Natural killer cell treated with Interleukin-12 subunit alpha and Interleukin-12 subunit beta and Interleukin-15 and Interleukin-18, amount 100 ng/mL, for 72 hours (primary cell): ENCODE data around the gene TSPYL1. TPM values are rescaled to one million over a fixed set of nuclear protein-coding genes. Genes with fewer than 3 reads are reported as not detected.

Experiments
- ATAC-seq, 2 donors: fragments of 150-1000 bp; cut with Tn5 transposase in 1 of 2; sonication (Bioruptor Pico), chemical (Tn5 transposase) in 1 of 2; 2 replicates each; pipeline ENCODE4 v1.10.0; 2021
- DNase-seq: peaks from one replicate; pipeline ENCODE4 v3.0.0; 2022; ENCODE audit warnings: low spot score
- H3K27ac Mint-ChIP-seq, 2 donors: 1 replicate in 1 of 2; 2 replicates in 1 of 2; pipeline ENCODE4 v1.8.0; 2022; ENCODE audit warnings: mixed read lengths in 2 of 2, mild to moderate bottlenecking in 1 of 2, moderate library complexity in 1 of 2
- H3K27me3 Mint-ChIP-seq, 2 donors: 1 replicate in 1 of 2; 2 replicates in 1 of 2; pipeline ENCODE4 v1.8.0; 2022; ENCODE audit warnings: mixed read lengths in 2 of 2
- H3K36me3 Mint-ChIP-seq: one replicate; pipeline ENCODE4 v1.8.0; 2022; ENCODE audit warnings: mixed read lengths
- H3K4me1 Mint-ChIP-seq, 2 donors: 1 replicate in 1 of 2; 2 replicates in 1 of 2; pipeline ENCODE4 v1.8.0; 2022; ENCODE audit warnings: low read depth in 2 of 2, mixed read lengths in 2 of 2, mild to moderate bottlenecking in 1 of 2
- H3K4me3 Mint-ChIP-seq: one replicate; pipeline ENCODE4 v1.8.0; 2022; ENCODE audit warnings: mixed read lengths
- H3K9me3 Mint-ChIP-seq: 2 replicates; pipeline ENCODE4 v1.8.0; 2022; ENCODE audit warnings: mixed read lengths
- total RNA-seq, 2 donors: library from RNA; stranded (reverse); gene quantifications; one replicate each; pipeline ENCODE4 v1.2.3, GENCODE V29; 2022

The TSPYL1 gene
- total RNA-seq, 2 donors from 2014 or later, result 40.4 to 50.9 TPM

DNA sequence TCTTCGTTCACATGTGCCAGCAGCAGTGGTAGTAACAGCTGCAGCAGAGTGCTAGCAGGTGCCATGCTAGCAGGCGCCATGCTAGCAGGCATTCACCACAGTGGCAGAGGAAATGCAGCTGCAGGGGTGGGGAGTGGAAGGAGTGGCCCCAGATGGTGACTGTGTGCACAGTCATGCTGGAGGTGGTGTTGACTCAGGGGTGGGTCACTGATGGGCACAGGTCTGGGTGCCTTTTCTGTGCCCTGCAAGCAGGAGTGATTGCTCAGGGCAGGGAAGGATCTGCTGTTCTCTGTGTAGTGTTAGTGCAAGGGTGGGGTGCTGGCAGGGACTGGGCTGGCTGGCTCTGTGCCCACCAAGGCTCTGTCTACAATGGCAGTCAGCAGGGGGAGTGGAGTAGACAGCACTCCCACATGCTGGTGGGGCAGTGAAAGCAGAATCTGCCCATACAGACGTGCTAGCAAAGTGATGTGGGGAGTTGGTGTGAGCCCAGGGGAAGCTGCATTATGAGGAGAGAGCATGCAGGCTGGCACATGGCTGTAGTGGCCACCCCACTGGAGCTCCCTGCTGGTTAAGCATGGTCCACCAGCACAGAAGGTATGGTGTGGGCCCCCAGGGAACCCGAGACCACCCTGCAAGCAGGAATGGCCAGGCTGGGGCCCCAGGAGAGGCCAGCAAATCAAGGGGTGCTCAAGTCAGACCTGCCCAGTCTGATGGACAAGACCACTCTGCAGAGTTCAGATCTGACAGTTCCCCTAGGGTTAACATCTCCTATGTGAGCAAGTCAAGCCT is 14.5 kb downstream of the TSPYL1 start:
- Mint-ChIP-seq H3K27ac (no peak overlapping the region), H3K36me3 (peaks cover 27% of the 10 kb centered on the region), H3K4me1 (peaks cover 5 to 7% of the 10 kb centered on the region in 2 donors), H3K27me3 (no peaks in the 10 kb centered on the region), H3K9me3 (peaks cover 5% of the 10 kb centered on the region), H3K4me3 (no peak overlapping the region)
- DNase-seq (no peak), ATAC-seq (peak in 1 of 2 donors; percentile 74)

DNA sequence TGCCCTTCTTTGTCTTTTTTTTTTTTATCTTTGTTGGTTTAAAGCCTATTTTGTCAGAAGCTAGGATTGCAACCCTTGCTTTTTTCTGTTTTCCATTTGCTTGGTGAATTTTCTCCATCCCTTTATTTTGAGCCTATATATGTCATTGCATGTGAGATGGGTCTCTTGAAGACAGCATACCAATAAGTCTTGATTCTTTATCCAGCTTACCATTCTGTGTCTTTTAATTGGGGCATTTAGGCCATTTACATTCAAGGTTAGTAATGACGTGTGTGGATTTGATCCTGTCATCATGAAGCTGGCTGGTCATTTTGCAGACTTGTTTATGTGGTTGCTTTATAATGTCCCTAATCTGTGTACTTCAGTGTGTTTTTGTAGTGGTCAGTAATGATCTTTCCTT is 16.4 kb downstream of the TSPYL1 start:
- H3K4me1 Mint-ChIP-seq, result peaks cover under 1 to 2% of the 10 kb centered on the region in 2 donors
- no peak overlapping the region for H3K27ac Mint-ChIP-seq
- DNase-seq (no peak), ATAC-seq (no peak)
- no peaks in the 10 kb centered on the region for H3K27me3 Mint-ChIP-seq
- H3K4me3 Mint-ChIP-seq, result no peak overlapping the region
- peaks cover 5% of the 10 kb centered on the region for H3K9me3 Mint-ChIP-seq
- peaks cover 27% of the 10 kb centered on the region for H3K36me3 Mint-ChIP-seq

DNA sequence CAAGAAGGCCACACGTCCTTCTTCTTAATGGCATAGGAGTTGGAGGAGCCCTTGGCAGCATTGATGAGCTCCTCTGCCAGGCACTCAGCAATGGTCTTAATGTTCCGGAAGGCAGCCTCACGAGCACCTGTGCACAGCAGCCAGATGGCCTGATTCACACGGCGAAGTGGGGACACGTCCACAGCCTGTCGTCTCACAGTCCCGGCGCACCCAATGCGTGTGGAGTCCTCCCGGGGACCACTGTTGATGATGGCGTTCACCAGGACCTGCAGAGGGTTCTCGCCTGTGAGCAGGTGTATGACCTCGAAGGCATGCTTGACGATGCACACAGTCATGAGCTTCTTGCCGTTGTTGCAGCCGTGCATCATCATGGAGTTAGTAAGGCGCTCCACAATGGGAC is 21.2 kb downstream of the TSPYL1 start:
- Mint-ChIP-seq H3K27me3 (no peaks in the 10 kb centered on the region), H3K9me3 (no peaks in the 10 kb centered on the region), H3K36me3 (peaks cover 18% of the 10 kb centered on the region), H3K4me1 (no peaks in the 10 kb centered on the region), H3K27ac (no peak overlapping the region), H3K4me3 (no peak overlapping the region)
- DNase-seq, result no peak
- ATAC-seq, result no peak

DNA sequence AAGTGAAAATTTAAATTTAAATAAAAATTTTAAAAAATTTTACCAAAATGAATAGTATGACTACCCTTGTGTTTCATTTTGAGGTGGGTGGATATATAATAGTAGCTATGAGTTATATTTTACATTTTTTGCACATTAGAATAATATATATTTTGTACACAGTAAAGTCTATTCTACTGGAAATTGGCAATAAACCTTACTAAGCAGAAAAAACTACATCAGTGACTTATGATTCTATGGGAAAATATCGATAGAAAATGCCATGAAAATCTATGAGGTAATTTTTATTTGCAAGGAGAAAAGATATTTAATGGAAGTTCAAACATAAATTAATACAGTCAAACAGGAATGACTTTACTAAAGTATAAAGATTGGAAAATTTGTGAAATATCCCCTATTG is 23.0 kb downstream of the TSPYL1 start:
- no peaks in the 10 kb centered on the region for H3K9me3 Mint-ChIP-seq
- H3K27ac Mint-ChIP-seq, result no peak overlapping the region
- H3K27me3 Mint-ChIP-seq, result no peaks in the 10 kb centered on the region
- H3K4me1 Mint-ChIP-seq, result peaks cover 0 to 9% of the 10 kb centered on the region in 2 donors
- DNase-seq (no peak), ATAC-seq (no peak)
- H3K36me3 Mint-ChIP-seq, result peaks cover under 1% of the 10 kb centered on the region
- no peak overlapping the region for H3K4me3 Mint-ChIP-seq

DNA sequence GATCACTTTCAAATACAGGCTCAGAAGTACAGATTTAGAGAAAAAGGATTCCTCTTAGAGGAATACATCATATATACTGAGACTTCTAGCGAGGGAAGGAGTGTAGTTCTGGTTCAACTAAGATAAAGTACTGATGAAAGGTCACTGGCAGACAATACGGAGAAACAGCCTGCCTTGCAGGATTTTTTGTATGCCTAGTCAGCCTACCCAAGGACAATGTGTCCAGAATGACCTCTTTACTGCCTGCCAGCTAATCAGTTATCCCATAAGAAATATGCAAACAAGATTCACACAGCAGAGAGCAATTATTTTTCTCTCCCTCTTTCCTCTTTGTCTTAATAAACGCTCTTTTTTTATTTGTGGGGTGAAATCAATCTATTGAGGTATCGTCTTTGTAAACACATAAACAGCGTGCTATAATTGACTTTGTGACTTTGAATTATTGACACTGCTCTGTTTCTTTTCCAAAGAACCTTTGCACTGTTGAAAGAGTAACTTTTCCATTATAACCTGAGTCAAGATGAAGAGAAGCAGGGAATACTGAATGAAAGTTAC is 24.4 kb downstream of the TSPYL1 start:
- H3K4me3 Mint-ChIP-seq, result no peak overlapping the region
- H3K27me3 Mint-ChIP-seq, result no peaks in the 10 kb centered on the region
- H3K4me1 Mint-ChIP-seq, result peaks cover 0 to 19% of the 10 kb centered on the region in 2 donors
- H3K9me3 Mint-ChIP-seq, result no peaks in the 10 kb centered on the region
- no peaks in the 10 kb centered on the region for H3K36me3 Mint-ChIP-seq
- ATAC-seq (no peak), DNase-seq (no peak)
- H3K27ac Mint-ChIP-seq, result no peak overlapping the region

DNA sequence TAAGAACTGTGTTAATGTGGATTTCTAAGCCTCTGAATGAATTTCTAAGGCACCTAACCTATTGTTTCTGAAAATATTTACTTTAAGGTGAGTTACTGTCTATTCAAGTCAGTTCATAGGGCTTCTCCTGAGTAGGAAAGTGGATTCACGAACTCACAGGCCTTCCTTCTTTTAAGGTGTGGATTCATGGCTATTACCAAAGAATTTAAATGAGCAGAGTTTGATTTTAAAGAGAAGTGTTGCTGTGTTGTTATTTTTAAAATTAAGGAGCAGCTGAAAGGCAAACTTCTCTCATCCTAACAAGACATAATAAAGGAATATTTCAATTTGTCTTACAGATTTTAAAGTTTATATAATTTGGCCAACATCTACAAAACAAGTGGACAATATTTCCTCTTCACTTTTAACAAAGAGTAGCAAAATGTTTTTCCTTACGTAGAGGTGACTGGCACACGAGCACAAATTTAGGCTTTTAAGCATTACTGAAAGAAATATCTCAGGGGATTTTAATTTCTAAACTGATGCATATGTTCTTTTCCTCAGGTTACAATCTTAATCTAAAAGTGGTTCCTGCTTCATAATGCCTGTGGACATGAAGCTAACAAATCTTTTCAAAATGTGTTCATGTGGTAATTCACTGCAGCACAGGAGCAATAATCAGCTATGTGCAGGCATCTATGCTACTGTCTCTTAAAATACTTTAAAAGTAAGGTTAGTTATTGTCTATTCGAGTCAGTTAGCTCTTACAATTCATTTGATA is 25.3 kb downstream of the TSPYL1 start:
- no peaks in the 10 kb centered on the region for H3K36me3 Mint-ChIP-seq
- H3K27me3 Mint-ChIP-seq, result no peaks in the 10 kb centered on the region
- DNase-seq (no peak), ATAC-seq (no peak)
- H3K4me3 Mint-ChIP-seq, result no peak overlapping the region
- H3K4me1 Mint-ChIP-seq, result peaks cover 0 to 21% of the 10 kb centered on the region in 2 donors
- H3K27ac Mint-ChIP-seq, result no peak overlapping the region
- H3K9me3 Mint-ChIP-seq, result no peaks in the 10 kb centered on the region

DNA sequence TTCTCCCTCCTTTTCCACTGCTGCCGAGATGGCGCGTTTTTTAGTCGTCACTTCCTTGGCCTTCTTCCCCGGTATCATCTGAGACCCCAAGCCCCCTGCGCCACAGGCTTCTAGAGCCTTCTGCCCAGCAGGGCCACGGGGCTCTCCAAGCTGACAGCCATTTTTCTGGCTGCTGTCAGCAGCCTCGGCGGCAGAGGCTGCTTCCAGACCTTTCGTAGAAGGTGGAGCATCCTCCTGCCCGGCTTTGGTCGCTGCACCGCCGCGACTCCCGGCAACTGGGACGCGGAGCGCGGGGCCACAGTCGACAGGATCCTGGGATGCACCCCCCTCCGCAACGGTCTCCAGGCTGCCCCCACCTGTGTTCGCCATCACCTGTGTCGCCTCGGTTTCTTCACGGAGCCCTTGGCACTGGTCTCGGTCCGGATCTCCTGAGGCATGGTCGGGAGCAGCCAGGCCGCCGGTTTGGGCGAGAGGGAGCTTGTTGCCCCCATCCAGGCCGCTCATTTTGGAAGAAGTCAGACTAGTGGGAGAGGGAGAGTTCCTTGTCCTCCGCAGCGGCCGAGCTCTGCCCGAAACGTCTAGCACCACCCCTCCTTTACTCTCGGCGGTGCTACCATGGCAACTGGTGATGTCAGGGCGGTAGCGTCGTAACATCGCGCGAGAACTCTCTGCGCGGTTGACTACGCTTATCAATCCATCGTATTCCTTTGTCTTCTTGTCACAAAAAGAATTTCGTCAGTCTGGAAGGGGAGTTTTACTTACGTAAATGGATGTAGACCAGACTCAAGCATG is 26.0 kb downstream of the TSPYL1 start, which contains the start of gene TSPYL4:
Gene TSPYL4 (minus strand): TSS at position 571 of the 792 bp plus-strand sequence. CDS start 67 bp downstream, at position 504.
- Mint-ChIP-seq H3K4me1 (peaks cover 2 to 21% of the 10 kb centered on the region in 2 donors), H3K27ac (no peak within 1 kb of the TSS), H3K36me3 (no peaks in the 10 kb centered on the region), H3K9me3 (no peaks in the 10 kb centered on the region), H3K27me3 (no peaks in the 10 kb centered on the region), H3K4me3 (no peak within 1 kb of the TSS)
- DNase-seq (peak; percentile 91), ATAC-seq (peak; percentile 100)

DNA sequence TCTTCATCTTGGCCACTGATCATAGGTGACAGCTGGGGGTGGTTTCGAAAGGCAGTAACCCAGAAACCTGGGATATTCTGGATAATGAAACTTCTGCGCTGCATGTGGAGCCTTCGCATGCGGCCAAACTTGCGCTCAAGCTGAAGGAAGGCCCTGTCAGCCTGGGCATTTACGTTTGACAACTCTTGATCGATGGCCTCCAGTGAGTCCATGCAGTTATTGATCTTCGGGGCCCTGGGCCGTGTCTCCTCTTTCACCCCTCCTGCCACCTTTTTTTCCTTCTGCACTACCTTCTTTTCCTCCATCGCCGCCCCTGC is 26.6 kb downstream of the TSPYL1 start:
- no peaks in the 10 kb centered on the region for H3K36me3 Mint-ChIP-seq
- no peaks in the 10 kb centered on the region for H3K27me3 Mint-ChIP-seq
- no peaks in the 10 kb centered on the region for H3K9me3 Mint-ChIP-seq
- peaks cover 7 to 26% of the 10 kb centered on the region in 2 donors for H3K4me1 Mint-ChIP-seq
- no peak overlapping the region for H3K27ac Mint-ChIP-seq
- DNase-seq (no peak), ATAC-seq (no peak)
- H3K4me3 Mint-ChIP-seq, result no peak overlapping the region

DNA sequence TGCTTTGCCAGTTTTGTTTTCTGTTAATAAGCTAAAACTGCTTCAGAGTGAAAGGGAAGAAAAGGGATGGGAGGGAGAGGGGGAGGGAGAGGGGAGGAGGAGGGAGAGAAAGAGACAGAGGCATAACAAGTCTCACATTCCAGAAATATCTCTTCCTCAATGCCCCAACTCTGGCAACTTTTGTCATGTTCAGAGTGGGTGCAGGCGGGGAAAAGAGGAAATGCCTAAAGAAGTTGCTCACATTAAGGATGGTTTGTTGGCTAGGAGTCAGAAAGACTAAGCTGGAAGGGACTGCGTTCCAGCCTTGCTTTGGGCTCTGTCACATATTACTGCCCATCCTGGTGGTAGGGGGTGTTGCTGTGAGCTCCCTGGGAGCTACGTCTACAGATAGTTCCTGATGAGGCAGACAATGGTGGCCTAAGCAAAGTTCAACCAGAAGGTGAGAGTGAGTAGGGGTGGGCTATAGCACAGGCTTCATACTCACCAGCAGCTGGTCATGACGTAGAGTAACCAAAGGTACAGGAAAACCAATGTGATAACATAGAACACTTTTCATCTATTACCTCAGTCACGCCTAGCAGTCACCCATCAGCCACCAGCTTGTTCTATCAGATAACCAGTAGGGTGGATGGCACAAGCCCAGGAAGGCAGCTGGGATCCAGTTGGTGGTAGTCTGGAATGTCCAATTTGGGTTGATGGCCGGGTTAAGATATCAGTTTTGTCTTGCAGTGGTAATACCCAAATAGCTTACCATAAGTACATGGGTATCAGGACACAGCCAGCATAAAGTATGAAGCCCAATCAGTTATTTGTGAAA is 28.0 kb downstream of the TSPYL1 start:
- Mint-ChIP-seq H3K9me3 (no peaks in the 10 kb centered on the region), H3K36me3 (no peaks in the 10 kb centered on the region), H3K27ac (peak overlapping the region in 1 of 2 donors; percentile 38), H3K4me1 (peaks cover 9 to 26% of the 10 kb centered on the region in 2 donors), H3K4me3 (peak overlapping the region; percentile 78), H3K27me3 (no peaks in the 10 kb centered on the region)
- no peak for DNase-seq
- ATAC-seq, result no peak

DNA sequence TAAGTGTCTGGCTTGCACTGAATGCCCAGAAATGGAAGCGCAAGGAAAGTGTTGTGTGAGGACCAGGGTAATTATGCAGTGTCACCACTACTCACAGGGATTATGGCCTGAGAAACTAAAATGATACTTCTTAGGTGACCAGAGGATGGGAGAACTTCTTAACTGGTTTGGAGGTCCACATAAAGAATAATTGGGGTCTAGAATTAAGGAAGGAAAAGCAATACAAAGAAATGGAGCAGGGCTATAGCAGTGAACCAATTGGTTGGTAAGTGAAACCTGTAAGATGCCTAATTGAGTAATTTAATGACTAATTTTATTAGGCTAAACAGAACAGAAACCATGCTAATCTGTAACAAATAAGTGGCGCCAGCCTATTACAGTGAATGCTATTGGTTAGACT is 31.2 kb downstream of the TSPYL1 start:
- Mint-ChIP-seq H3K9me3 (no peaks in the 10 kb centered on the region), H3K4me3 (no peak overlapping the region), H3K4me1 (peaks cover 9 to 26% of the 10 kb centered on the region in 2 donors), H3K36me3 (no peaks in the 10 kb centered on the region), H3K27me3 (no peaks in the 10 kb centered on the region), H3K27ac (no peak overlapping the region)
- no peak for DNase-seq
- ATAC-seq, result no peak

DNA sequence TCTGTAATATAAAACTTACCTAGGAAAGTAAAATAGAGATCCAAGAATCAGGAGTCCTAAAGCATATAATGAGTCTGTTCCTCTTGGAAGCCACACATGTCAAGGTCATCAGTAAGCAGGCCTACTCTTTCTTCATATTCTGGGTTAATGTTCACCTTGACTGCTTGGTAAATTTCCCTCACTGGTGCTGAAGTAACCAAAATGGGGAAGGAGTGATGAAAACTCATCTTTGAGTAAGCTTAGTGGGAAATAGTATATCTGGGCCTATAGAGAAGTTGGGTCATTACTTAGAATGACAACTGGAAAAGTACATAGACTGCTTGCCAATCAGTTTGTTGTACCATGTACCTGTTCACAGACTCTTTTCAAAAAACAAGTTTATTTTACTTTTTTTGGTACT is 32.4 kb downstream of the TSPYL1 start:
- Mint-ChIP-seq H3K27ac (no peak overlapping the region), H3K9me3 (no peaks in the 10 kb centered on the region), H3K4me3 (no peak overlapping the region), H3K4me1 (peaks cover 9 to 23% of the 10 kb centered on the region in 2 donors), H3K27me3 (no peaks in the 10 kb centered on the region), H3K36me3 (no peaks in the 10 kb centered on the region)
- ATAC-seq, result no peak
- no peak for DNase-seq

DNA sequence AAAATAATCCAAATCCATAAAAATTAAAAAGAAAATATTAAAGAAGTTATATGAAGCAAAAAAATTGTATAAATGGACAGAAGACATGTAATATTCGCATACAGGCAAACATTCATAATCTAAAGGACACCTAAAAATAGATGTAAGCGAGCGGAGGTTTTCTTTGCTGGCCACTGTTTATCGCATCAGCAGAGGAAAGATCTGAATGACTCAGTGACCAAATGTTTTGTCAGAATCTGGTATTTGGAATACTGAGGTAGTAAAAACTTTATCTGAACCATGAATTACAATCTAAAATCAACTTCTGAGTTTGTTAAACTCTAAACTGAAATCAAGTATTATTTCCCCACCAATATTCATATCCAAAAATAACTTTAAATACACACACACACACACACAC is 33.6 kb downstream of the TSPYL1 start:
- Mint-ChIP-seq H3K27me3 (no peaks in the 10 kb centered on the region), H3K9me3 (no peaks in the 10 kb centered on the region), H3K4me3 (no peak overlapping the region), H3K4me1 (peaks cover 9 to 14% of the 10 kb centered on the region in 2 donors), H3K27ac (no peak overlapping the region), H3K36me3 (no peaks in the 10 kb centered on the region)
- ATAC-seq, result no peak
- DNase-seq, result no peak

DNA sequence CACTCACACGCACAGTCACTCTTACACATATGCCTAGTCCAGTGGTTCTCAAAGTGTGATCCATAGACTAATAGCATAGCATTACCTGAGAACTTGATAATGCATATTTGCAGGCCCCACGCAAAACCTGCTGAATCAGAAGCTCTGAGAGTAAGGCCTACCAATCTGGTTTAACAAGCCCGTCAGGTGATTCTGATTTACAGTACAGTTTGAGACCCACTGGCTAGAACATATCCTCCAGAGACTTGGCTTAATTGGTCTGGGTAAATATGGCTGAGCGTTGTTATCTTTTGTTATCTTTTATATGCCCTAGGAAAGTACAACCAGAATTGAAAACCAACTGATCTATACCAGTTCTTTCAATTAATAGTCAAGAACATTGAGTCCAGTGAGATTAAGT is 35.4 kb downstream of the TSPYL1 start:
- Mint-ChIP-seq H3K9me3 (no peaks in the 10 kb centered on the region), H3K27ac (no peak overlapping the region), H3K27me3 (no peaks in the 10 kb centered on the region), H3K36me3 (no peaks in the 10 kb centered on the region), H3K4me1 (peaks cover 5 to 9% of the 10 kb centered on the region in 2 donors), H3K4me3 (no peak overlapping the region)
- ATAC-seq (no peak), DNase-seq (no peak)
